HG03175 (cell line): Measurements from ENCODE around the gene TF.
"Not testable (repeated sequence)": the region's sequence is repeated elsewhere in the genome, so short reads cannot be mapped to it uniquely, and the experiment has no call there.

ENCODE experiments used
- ATAC-seq: cut with Tn5 transposase; IDR thresholded peaks from one replicate; pipeline ENCODE4 v1.9.1; 2021; ENCODE audit warnings: mild to moderate bottlenecking, moderate library complexity; ENCODE audit not compliant: unreplicated experiment

Gene TF

GRCh38 chr3:133745981-133746711 lies at the start of gene TF:
Gene TF (plus strand): TSS chr3:133746393. CDS start chr3:133746441, 48 bp downstream.
- ATAC-seq: no peak

GRCh38 chr3:133697960-133698359 lies 48.2 kb upstream of the TF start:
- ATAC-seq: no peak

GRCh38 chr3:133699467-133699866 lies 46.7 kb upstream of the TF start:
- ATAC-seq: no peak

DNA sequence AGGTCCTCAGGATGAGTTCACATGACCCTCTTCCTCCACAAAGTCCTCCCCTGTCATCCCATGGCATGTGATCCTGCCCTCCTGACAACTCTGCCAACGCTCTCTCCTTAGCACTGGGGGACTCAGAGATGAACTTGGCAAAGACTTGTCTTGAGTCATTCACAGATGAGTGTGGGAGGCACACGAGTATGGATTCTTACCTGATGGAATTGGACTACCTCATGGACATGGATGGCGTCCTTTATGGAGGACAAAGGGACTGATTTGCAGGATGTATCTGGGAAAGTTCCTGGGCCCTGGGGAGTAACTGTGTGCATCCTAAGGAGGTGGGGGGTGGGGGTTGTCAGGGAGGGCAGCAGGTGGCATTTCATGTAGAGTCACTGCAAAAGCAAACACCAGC lies 46.3 kb upstream of the TF start:
- no peak for ATAC-seq

DNA sequence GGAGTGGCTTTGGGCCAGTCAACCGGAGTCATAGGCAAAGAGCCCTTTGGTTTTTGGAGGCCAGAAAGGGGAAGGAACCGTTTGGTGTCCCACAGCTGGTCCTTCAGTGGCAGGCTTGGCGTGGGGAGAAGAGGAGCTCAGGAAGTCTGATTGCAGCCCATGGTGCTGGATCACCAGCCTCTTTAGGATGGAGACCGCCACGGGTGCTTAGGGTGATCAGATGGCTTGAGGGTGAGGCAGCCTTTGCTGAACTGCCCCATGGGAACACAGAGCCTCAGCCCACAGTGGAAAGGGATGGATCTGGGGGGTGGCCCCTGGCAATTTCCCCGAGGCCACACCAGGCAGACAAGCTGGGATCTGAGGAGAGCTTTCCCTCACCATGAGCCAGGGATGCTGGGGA lies 45.8 kb upstream of the TF start:
- ATAC-seq: no peak

- no peak for ATAC-seq
Measured at GRCh38 chr3:133701435-133702358, 44.5 kb upstream of the TF start.

DNA sequence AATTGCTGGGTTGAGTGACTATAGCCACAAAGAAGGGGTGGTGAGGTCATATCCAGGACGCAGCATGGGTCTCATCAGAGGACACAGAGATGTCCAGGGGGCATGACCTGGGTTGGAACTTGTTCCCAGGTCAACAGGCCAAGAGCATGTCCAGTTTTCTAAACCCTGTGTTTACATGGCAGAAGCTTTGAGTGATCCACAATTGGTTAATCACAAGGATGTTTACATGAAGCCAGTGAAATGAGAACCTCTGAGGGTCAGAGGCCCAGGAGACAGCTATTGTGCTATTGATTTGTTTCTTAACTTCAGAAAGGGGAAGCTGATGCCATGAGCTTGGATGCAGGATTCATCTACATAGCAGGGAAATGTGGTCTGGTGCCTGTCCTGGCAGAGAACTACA lies 42.3 kb upstream of the TF start:
- ATAC-seq: no peak

GRCh38 chr3:133706033-133706432 lies 40.2 kb upstream of the TF start:
- ATAC-seq: no peak

- ATAC-seq: no peak
Measured at GRCh38 chr3:133709139-133709750, 36.9 kb upstream of the TF start.

GRCh38 chr3:133711013-133711412 lies 35.2 kb upstream of the TF start:
- no peak for ATAC-seq

DNA sequence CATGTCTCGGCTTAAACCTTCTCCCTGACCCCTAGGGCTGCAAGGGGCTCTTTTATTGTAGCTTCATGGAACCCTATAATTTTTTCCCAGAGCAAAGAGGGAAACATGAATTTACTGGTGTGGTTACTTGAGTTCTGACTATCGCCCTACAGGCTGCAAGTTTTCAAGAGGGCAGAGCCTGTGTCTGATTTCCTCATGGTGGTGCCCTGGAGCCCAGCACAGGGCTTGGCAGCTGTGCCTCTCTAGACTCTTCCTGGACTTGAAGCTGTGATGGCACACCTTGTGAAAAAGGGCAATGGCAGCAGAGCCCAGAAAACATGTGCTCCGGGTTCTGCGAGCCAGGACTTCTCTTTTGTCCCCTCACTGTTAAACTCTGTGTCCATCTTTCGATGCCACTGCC lies 34.2 kb upstream of the TF start:
- ATAC-seq: no peak

GRCh38 chr3:133713347-133713746 lies 32.8 kb upstream of the TF start:
- no peak for ATAC-seq

DNA sequence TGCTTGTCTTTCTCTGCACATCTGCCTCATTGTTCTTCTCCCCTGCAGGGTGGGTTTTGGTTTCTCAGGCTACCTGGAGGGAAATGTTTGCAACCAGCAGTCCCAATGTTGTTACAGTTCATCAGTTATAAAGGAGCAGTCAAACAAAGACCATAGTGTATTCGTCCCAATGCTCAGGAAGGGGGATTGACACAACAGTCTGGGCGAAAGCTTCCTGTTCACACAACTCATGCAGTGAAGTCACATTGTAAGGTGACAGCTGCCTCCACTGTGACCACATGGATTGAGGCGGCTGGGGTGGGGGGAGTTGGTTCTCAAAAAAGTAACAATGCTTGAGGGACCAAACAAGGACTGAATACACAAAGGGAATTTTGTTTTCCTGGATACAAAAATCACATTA lies 28.8 kb upstream of the TF start:
- no peak for ATAC-seq

DNA sequence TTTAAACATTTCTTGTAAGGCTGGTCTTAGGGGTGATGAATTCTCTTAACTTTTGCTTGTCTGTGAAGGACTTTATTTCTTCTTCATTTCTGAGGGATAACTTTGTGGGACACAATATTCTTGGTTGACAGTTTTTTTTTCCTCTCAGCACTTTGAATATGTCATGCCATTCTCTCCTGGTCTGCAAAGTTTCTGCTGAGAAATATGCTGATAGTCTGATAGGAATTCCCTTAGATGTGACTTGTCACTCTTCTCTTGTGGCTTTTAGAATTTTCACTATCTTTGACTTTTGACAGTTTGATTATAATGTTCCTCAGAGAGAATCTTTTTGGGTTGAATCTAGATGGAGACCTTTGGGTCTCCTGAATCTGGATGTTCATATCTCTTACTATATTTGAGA lies 23.3 kb upstream of the TF start:
- ATAC-seq: no peak

GRCh38 chr3:133730993-133731392 lies 15.2 kb upstream of the TF start:
- ATAC-seq: no peak

GRCh38 chr3:133732231-133732630 lies 14.0 kb upstream of the TF start:
- ATAC-seq: not testable (repeated sequence)

DNA sequence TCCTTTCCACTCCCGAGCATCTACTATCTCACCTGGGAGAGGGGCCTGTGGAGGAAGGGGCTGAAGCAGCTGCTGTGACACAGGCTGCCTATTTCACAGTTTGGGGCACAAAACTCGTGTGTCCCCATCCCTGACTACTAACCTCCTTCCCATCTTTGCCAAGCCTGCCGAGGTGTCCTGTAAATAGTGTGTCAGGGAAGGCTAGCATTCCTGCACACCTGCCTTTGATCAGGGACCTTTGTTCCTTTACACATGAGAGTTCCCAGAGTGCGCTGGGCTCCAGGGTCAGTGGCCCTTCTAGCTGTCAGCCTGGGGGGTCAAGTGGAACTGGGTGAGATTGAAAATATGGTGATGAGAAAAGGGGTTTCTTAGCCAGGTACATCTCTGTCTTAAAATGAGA lies 13.0 kb upstream of the TF start:
- no peak for ATAC-seq

DNA sequence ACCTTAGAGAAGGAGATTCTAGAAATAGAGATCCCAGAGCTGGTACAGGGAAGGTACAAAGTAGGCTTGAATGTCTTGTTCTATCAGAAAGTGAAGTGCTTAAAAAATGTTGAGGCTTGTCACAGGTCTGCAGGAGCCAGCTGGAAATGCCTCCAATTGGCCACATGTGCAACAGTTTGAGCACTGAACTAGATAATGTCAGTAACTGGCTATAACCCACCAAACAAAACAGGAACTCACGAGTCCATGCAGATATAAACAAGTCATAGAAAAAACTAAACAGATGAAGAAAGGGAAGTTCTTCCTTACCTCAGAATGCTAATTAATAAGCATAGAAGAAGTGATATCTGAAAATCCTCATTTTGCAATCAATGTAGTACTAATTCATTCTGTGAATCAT lies 11.9 kb upstream of the TF start:
- ATAC-seq: no peak

- ATAC-seq: no peak
Measured at GRCh38 chr3:133742351-133743091, 3.7 kb upstream of the TF start.

DNA sequence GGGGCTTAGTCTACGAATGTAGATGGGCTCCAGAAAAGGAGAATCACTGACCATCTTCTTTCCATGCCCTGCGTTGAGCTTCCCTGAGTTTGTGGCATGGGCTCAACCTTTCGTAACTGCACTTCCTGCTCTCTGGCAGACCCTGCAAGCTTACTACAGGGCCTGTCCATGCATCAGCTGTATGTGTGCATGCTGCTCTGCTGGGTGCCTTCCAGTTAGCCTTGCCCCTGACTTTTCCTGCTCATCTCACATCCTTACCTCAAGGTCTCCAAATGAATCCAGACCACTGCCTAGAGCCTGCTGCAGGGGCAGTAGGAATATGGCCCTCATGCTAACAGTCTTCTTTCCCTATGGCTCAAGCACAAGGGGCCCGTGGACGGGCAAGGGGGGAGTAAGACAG lies 2.0 kb upstream of the TF start:
- no peak for ATAC-seq

DNA sequence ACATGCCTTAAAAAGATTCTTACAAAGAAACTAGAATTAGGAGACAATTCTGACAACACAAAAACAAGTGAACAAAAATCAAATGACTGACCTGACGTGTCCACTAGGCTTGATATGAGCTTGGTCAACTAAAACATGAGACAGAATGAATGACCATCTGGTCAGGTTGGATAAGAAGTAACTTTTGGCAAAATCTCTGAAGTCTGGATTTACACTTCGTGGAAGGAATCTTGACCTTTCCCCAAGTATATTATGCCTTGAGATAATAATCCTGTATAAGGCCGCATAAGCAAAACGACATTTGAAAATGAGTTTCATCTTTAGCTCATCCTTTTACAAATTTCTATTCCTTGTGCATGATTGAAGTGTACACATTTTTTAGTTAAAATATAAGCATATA lies 1.1 kb upstream of the TF start:
- no peak for ATAC-seq
